HG03558 (cell line): ENCODE measurements around the gene AGRN.
"Not testable (repeated sequence)": the region's sequence is repeated elsewhere in the genome, so short reads cannot be mapped to it uniquely, and the experiment has no call there.

Source experiments
- ATAC-seq: cut with Tn5 transposase; IDR thresholded peaks from one replicate; pipeline ENCODE4 v1.9.1; 2021; ENCODE audit warnings: moderate number of reproducible peaks; ENCODE audit not compliant: unreplicated experiment; ENCODE audit errors: extremely low read depth

AGRN gene

GRCh38 chr1:1063261-1063944 is 43.5 kb downstream of the AGRN start:
- ATAC-seq = no peak

GRCh38 chr1:1063945-1064831 is 44.3 kb downstream of the AGRN start:
- ATAC-seq = no peak

GRCh38 chr1:1065265-1065939 is 45.5 kb downstream of the AGRN start:
- no peak for ATAC-seq

- not testable (repeated sequence) for ATAC-seq
Observed at GRCh38 chr1:1065940-1066304, 46.0 kb downstream of the AGRN start.

- no peak for ATAC-seq
Observed at GRCh38 chr1:1066403-1067283, 46.7 kb downstream of the AGRN start.

- no peak for ATAC-seq
Observed at GRCh38 chr1:1067284-1067859, 47.5 kb downstream of the AGRN start.

GRCh38 chr1:1067860-1068516 is 48.1 kb downstream of the AGRN start:
- ATAC-seq = no peak

GRCh38 chr1:1068517-1069055 is 48.7 kb downstream of the AGRN start:
- no peak for ATAC-seq

GRCh38 chr1:1069056-1069710 is 49.3 kb downstream of the AGRN start:
- ATAC-seq = no peak

- no peak for ATAC-seq
Observed at GRCh38 chr1:1069711-1070676, 50.1 kb downstream of the AGRN start.

- ATAC-seq = no peak
Observed at GRCh38 chr1:1071486-1072298, 51.8 kb downstream of the AGRN start.

- no peak for ATAC-seq
Observed at GRCh38 chr1:1072299-1072848, 52.5 kb downstream of the AGRN start.

- no peak for ATAC-seq
Observed at GRCh38 chr1:1072849-1073742, 53.2 kb downstream of the AGRN start.

- ATAC-seq = no peak
Observed at GRCh38 chr1:1073743-1074587, 54.0 kb downstream of the AGRN start, which contains the start of gene RNF223. Gene RNF223 (minus strand): TSS chr1:1074306. CDS start chr1:1072566, 1,740 bp downstream.
